K562 (cell line): ENCODE results near the gene DLGAP3. TPM values are rescaled to one million over a fixed set of nuclear protein-coding genes. Genes with fewer than 3 reads are reported as not detected.

Experiments used
- ATF7 ChIP-seq: fragments of 450-650 bp; IDR thresholded peaks from 2 replicates; pipeline ENCODE4 v1.7.1; 2014; ENCODE audit warnings: mild to moderate bottlenecking, moderate library complexity
- CHAMP1 ChIP-seq: fragments of 450-650 bp; IDR thresholded peaks from 2 replicates; pipeline ENCODE4 v1.6.1; 2016; ENCODE audit warnings: mild to moderate bottlenecking
- CTCFL ChIP-seq: IDR thresholded peaks from 2 replicates; pipeline ENCODE4 v1.6.1; 2011; ENCODE audit warnings: borderline replicate concordance, low read depth, mild to moderate bottlenecking, moderate library complexity, low read length; ENCODE audit not compliant: insufficient read depth, poor library complexity, severe bottlenecking
- E2F5 ChIP-seq: sonication (generic); formaldehyde crosslinking; IDR thresholded peaks from 2 replicates; pipeline ENCODE4 v1.8.0; 2022; ENCODE audit warnings: mild to moderate bottlenecking, missing genetic modification reagents
- ETS1 ChIP-seq: conservative IDR thresholded peaks from 2 replicates; pipeline ENCODE4 v1.6.1; 2011; ENCODE audit warnings: low read depth, mild to moderate bottlenecking, low read length; ENCODE audit not compliant: control insufficient read depth
- HSF4 ChIP-seq: fragments of 250-450 bp; sonication (Bioruptor Pico); IDR thresholded peaks from 2 replicates; pipeline ENCODE4 v2.1.2; 2022; ENCODE audit warnings: mild to moderate bottlenecking, moderate library complexity, borderline replicate concordance
- MECOM ChIP-seq: fragments of 250-450 bp; sonication (Bioruptor Pico); IDR thresholded peaks from 2 replicates; pipeline ENCODE4 v1.8.0; 2022; ENCODE audit warnings: inconsistent platforms
- MIER1 ChIP-seq: fragments of 450-650 bp; IDR thresholded peaks from 2 replicates; pipeline ENCODE4 v1.6.1; 2016; ENCODE audit warnings: antibody characterized with exemption, mild to moderate bottlenecking, low read depth
- MTA3 ChIP-seq: fragments of 450-650 bp; formaldehyde crosslinking; IDR thresholded peaks from 2 replicates; pipeline ENCODE4 v1.6.1; 2017; ENCODE audit warnings: mild to moderate bottlenecking, borderline replicate concordance
- NKRF ChIP-seq: fragments of 450-650 bp; IDR thresholded peaks from 2 replicates; pipeline ENCODE4 v1.6.1; 2016; ENCODE audit warnings: borderline replicate concordance
- NR2C2 ChIP-seq, 2 experiments: fragments of 200-800 bp in 1 of 2; sonication (Bioruptor generic) in 1 of 2; sonication (generic) in 1 of 2; formaldehyde crosslinking in 1 of 2; IDR thresholded peaks; 2 replicates each; pipeline versions ENCODE4 v1.6.1 to v1.8.0; 2016 to 2022; ENCODE audit warnings: mild to moderate bottlenecking in 1 of 2, missing compliant biosample characterization in 1 of 2, missing genetic modification characterization in 1 of 2, missing genetic modification reagents in 1 of 2
- NR3C1 ChIP-seq: sonication (generic); formaldehyde crosslinking; IDR thresholded peaks from 2 replicates; pipeline ENCODE4 v1.8.1; 2022; ENCODE audit warnings: missing genetic modification reagents
- SREBF2 ChIP-seq: sonication (generic); formaldehyde crosslinking; IDR thresholded peaks from 2 replicates; pipeline ENCODE4 v1.4.0; 2020; ENCODE audit warnings: mild to moderate bottlenecking, missing genetic modification reagents
- ZBTB2 ChIP-seq: fragments of 450-650 bp; IDR thresholded peaks from 2 replicates; pipeline ENCODE4 v1.6.1; 2016; ENCODE audit warnings: antibody characterized with exemption
- polyA plus RNA-seq, 8 experiments: library from polyadenylated mRNA; depleted of rRNA in 4 of 8; stranded (reverse) in 5 of 8; unstranded in 3 of 8; fragments of >200 nt; fragmentation: Nextera tagmentation in 2 of 8; fragmentation: Illumina TruSeq in 1 of 8; extraction: Ambion mirVana in 2 of 8; extraction: Trizol in 1 of 8; gene quantifications; 2 replicates each; pipeline versions ENCODE4 v1.2.1 to v1.2.3, GENCODE V29; 2011 to 2014; ENCODE audit warnings: inconsistent platforms in 1 of 8, missing spikeins in 1 of 8
- total RNA-seq, 7 experiments: library from RNA; depleted of rRNA in 6 of 7; stranded (reverse); fragments of >200 nt in 6 of 7; fragmentation: Illumina TruSeq in 2 of 7; extraction: Trizol in 2 of 7; gene quantifications; 2 replicates each; pipeline versions ENCODE4 v1.2.1 to v1.2.3, GENCODE V29; 2011 to 2021; ENCODE audit warnings: low replicate concordance in 1 of 7

Gene DLGAP3
- total and polyA plus RNA-seq, 9 of the 15 experiments (the other 6 are each of a cell fraction or from before 2014, with no cell fraction given): 0.01 to 0.16 (median 0.07) TPM; not detected in 6

GRCh38 chr1:34924759-34925555 lies 4.5 kb downstream of the DLGAP3 start (continued):
- TF ChIP-seq CTCFL (no peak), CHAMP1 (peak; percentile 92; the same call in 1 of the 2 replicates), NKRF (peak; percentile 63; the same call in 1 of the 2 replicates), ETS1 (peak; percentile 89; the same call in 1 of the 2 replicates), ZBTB2 (no peak), ATF7 (no peak), NR2C2 (CRISPR knock-in tag; IDR thresholded peaks at IDR 0.05) (peak; percentile 79; the same call in 1 of the 2 replicates), NR2C2 (tag; IDR thresholded peaks at IDR 0.05) (no peak), NR3C1 (CRISPR knock-in tag) (peak; percentile 98), E2F5 (CRISPR knock-in tag) (peak; percentile 94; the same call in 1 of the 2 replicates), SREBF2 (peak; percentile 97; the same call in 1 of the 2 replicates), MIER1 (peak; percentile 99), MTA3 (no peak), HSF4 (0 out of 2 replicates have a peak, but pooled peaks have one; percentile 22), MECOM (CRISPR knock-in tag) (peak; percentile 90)
